CD14-positive monocyte (primary cell): ENCODE results near the gene SMARCB1. TPM values are rescaled to one million over a fixed set of nuclear protein-coding genes. Genes with fewer than 3 reads are reported as not detected.

Source experiments
- DNase-seq, 3 donors: peaks; one replicate each; pipeline ENCODE4 v3.0.0-alpha.2; 2011 to 2022
- H2AFZ ChIP-seq: 2 replicates; pipeline ENCODE4 v1.6.0; 2012; ENCODE audit warnings: mild to moderate bottlenecking, low read depth, low read length, inconsistent platforms; ENCODE audit not compliant: insufficient read depth, poor library complexity, severe bottlenecking
- H3K27ac ChIP-seq, 2 donors: 1 replicate in 1 of 2; 2 replicates in 1 of 2; pipeline ENCODE4 v1.5.1; 2012 to 2013; ENCODE audit warnings: low read length in 2 of 2, control low read depth in 1 of 2, inconsistent platforms in 1 of 2, low read depth in 1 of 2, mild to moderate bottlenecking in 1 of 2
- H3K27me3 ChIP-seq, 2 donors: one replicate each; pipeline versions ENCODE4 v1.6.0 to v1.6.1; 2011 to 2013; ENCODE audit warnings: low read length in 2 of 2; ENCODE audit not compliant: control insufficient read depth in 2 of 2, insufficient read depth in 2 of 2
- H3K36me3 ChIP-seq, 2 donors: replicated peaks in 1 of 2; 1 replicate in 1 of 2; 2 replicates in 1 of 2; pipeline versions ENCODE4 v1.5.1 to v1.6.1; 2012 to 2013; ENCODE audit warnings: low read length in 2 of 2, control low read depth in 1 of 2, inconsistent platforms in 1 of 2, mild to moderate bottlenecking in 1 of 2; ENCODE audit not compliant: insufficient read depth in 2 of 2, control insufficient read depth in 1 of 2
- H3K4me1 ChIP-seq, 2 donors: 1 replicate in 1 of 2; 2 replicates in 1 of 2; pipeline versions ENCODE4 v1.5.1 to v1.6.1; 2012 to 2013; ENCODE audit warnings: low read length in 2 of 2, control low read depth in 1 of 2, inconsistent platforms in 1 of 2, mild to moderate bottlenecking in 1 of 2, moderate library complexity in 1 of 2; ENCODE audit not compliant: insufficient read depth in 2 of 2, control insufficient read depth in 1 of 2
- H3K4me2 ChIP-seq: replicated peaks from 2 replicates; pipeline ENCODE3; 2012; ENCODE audit warnings: low read length, moderate library complexity, mild to moderate bottlenecking; ENCODE audit not compliant: poor library complexity, severe bottlenecking; ENCODE audit errors: extremely low read depth
- H3K4me3 ChIP-seq, 3 experiments: fragments of 200-600 bp in 1 of 3; sonication (generic) in 1 of 3; replicated peaks in 1 of 3; 1 replicate in 2 of 3; 2 replicates in 1 of 3; pipeline ENCODE4 v1.5.1; 2011 to 2013; ENCODE audit warnings: low read length in 3 of 3, mild to moderate bottlenecking in 3 of 3, control low read depth in 2 of 3, low read depth in 2 of 3, inconsistent platforms in 1 of 3, moderate library complexity in 1 of 3
- H3K79me2 ChIP-seq: 2 replicates; pipeline ENCODE4 v1.6.0; 2012; ENCODE audit warnings: mild to moderate bottlenecking, control low read depth, inconsistent platforms, low read length, moderate library complexity; ENCODE audit not compliant: insufficient read depth
- H3K9ac ChIP-seq: 2 replicates; pipeline ENCODE4 v1.6.0; 2017; ENCODE audit warnings: low read length, mild to moderate bottlenecking; ENCODE audit not compliant: insufficient read depth, poor library complexity, severe bottlenecking
- H3K9me3 ChIP-seq, 2 donors: replicated peaks in 1 of 2; 1 replicate in 1 of 2; 2 replicates in 1 of 2; pipeline versions ENCODE4 v1.5.1 to v1.6.1; 2012 to 2013; ENCODE audit warnings: low read length in 2 of 2, control low read depth in 1 of 2; ENCODE audit not compliant: control insufficient read depth in 1 of 2, insufficient read depth in 1 of 2
- H4K20me1 ChIP-seq: 2 replicates; pipeline ENCODE4 v1.6.0; 2012; ENCODE audit warnings: mild to moderate bottlenecking, low read length, control low read depth, moderate library complexity; ENCODE audit not compliant: insufficient read depth
- H3K27ac Mint-ChIP-seq, 7 donors: one replicate each; pipeline ENCODE4 v1.8.0; 2020; ENCODE audit warnings: mild to moderate bottlenecking in 7 of 7, mixed read lengths in 7 of 7, moderate library complexity in 6 of 7, inconsistent platforms in 2 of 7
- H3K27me3 Mint-ChIP-seq, 3 donors: one replicate each; pipeline ENCODE4 v1.8.0; 2021 to 2022; ENCODE audit warnings: low read depth in 3 of 3, mild to moderate bottlenecking in 3 of 3, mixed read lengths in 3 of 3, moderate library complexity in 3 of 3, inconsistent platforms in 1 of 3
- H3K36me3 Mint-ChIP-seq, 2 donors: one replicate each; pipeline ENCODE4 v1.8.0; 2020; ENCODE audit warnings: mixed read lengths in 2 of 2, inconsistent platforms in 1 of 2, mild to moderate bottlenecking in 1 of 2
- H3K4me1 Mint-ChIP-seq: one replicate; pipeline ENCODE4 v1.8.0; 2020; ENCODE audit warnings: mild to moderate bottlenecking, mixed read lengths
- H3K4me3 Mint-ChIP-seq, 2 donors: one replicate each; pipeline ENCODE4 v1.8.0; 2020; ENCODE audit warnings: mild to moderate bottlenecking in 2 of 2, mixed read lengths in 2 of 2, moderate library complexity in 1 of 2
- H3K9me3 Mint-ChIP-seq, 7 donors: one replicate each; pipeline ENCODE4 v1.8.0; 2020 to 2022; ENCODE audit warnings: mixed read lengths in 7 of 7, mild to moderate bottlenecking in 6 of 7, moderate library complexity in 6 of 7, inconsistent platforms in 2 of 7
- CTCF ChIP-seq: fragments of 200-600 bp; IDR thresholded peaks from one replicate; pipeline ENCODE4 v1.8.0; 2022; ENCODE audit warnings: antibody characterized with exemption, mild to moderate bottlenecking
- WGBS: methylation state at CpG from one replicate; pipeline ENCODE4 v1.1.5; 2013; ENCODE audit warnings: missing lambda C conversion rate; ENCODE audit not compliant: insufficient coverage; 5-methylcytosine and 5-hydroxymethylcytosine counted together
- intact Hi-C, 2 donors: fragments of 100-400 bp; cut with micrococcal nuclease; formaldehyde crosslinking; loops; one replicate each; pipeline versions ENCODE4 v1.15.0 to v1.15.1; 2023
- polyA plus RNA-seq, 3 donors: library from polyadenylated mRNA; depleted of rRNA in 1 of 3; unstranded in 2 of 3; stranded (reverse) in 1 of 3; fragments of 300-500 nt in 2 of 3; fragments of >200 nt in 1 of 3; fragmentation: Illumina TruSeq in 2 of 3; gene quantifications; 1 replicate in 2 of 3; 2 replicates in 1 of 3; pipeline ENCODE4 v1.2.3, GENCODE V29; 2012 to 2021

The SMARCB1 gene
- polyA plus RNA-seq, 3 donors: 30.3 to 71.8 (median 31.5) TPM

GRCh38 chr22:23764899-23765881 is 21.6 kb upstream of the SMARCB1 start:
- TF ChIP-seq CTCF: no peak
- Histone ChIP-seq H3K27ac (no peak overlapping the region), H3K4me2 (no peak overlapping the region), H3K79me2 (peaks cover 10% of the 10 kb centered on the region), H3K4me1 (peaks cover 32 to 46% of the 10 kb centered on the region in 2 donors), H3K27me3 (no peaks in the 10 kb centered on the region), H3K36me3 (peaks cover 0 to 15% of the 10 kb centered on the region in 2 donors), H2AFZ (no peak overlapping the region), H4K20me1 (no peaks in the 10 kb centered on the region), H3K9ac (no peak overlapping the region), H3K4me3 (no peak overlapping the region), H3K9me3 (no peaks in the 10 kb centered on the region)
- peaks cover 0 to 2% (median 0%) of the 10 kb centered on the region in 7 donors for H3K9me3 Mint-ChIP-seq
- peaks cover 47% of the 10 kb centered on the region for H3K4me1 Mint-ChIP-seq
- DNase-seq: no peak
- intact Hi-C loops: no loop called here
- WGBS: 100% methylated on average over 8 of the region's 9 CpGs
- H3K36me3 Mint-ChIP-seq: peaks cover 11 to 13% of the 10 kb centered on the region in 2 donors
- H3K27ac Mint-ChIP-seq: peak overlapping the region in 2 of 7 donors; percentile 49 to 77
- no peak overlapping the region for H3K4me3 Mint-ChIP-seq
- peaks cover 0 to 4% (median 2%) of the 10 kb centered on the region in 3 donors for H3K27me3 Mint-ChIP-seq

GRCh38 chr22:23767303-23767672 is 19.5 kb upstream of the SMARCB1 start:
- Mint-ChIP-seq H3K9me3 (peaks cover 0 to 2% (median 0%) of the 10 kb centered on the region in 7 donors), H3K27me3 (peaks cover 8 to 13% (median 10%) of the 10 kb centered on the region in 3 donors), H3K27ac (peak overlapping the region in 5 of 7 donors; percentile 21 to 88 (median 52)), H3K36me3 (peaks cover 11 to 13% of the 10 kb centered on the region in 2 donors), H3K4me3 (peak overlapping the region; percentile 85 to 90), H3K4me1 (peaks cover 44% of the 10 kb centered on the region)
- Histone ChIP-seq H3K79me2 (peaks cover 10% of the 10 kb centered on the region), H2AFZ (peak overlapping the region; percentile 96), H3K9ac (peak overlapping the region; percentile 86), H3K36me3 (peaks cover 0 to 15% of the 10 kb centered on the region in 2 donors), H3K9me3 (no peaks in the 10 kb centered on the region), H3K4me2 (peak overlapping the region; percentile 100), H3K4me1 (peaks cover 37 to 53% of the 10 kb centered on the region in 2 donors), H4K20me1 (no peaks in the 10 kb centered on the region), H3K27me3 (peaks cover 1 to 7% of the 10 kb centered on the region in 2 donors), H3K27ac (peak overlapping the region in 1 of 2 donors; percentile 85), H3K4me3 (peak overlapping the region; percentile 48 to 92 (median 71))
- no peak for TF ChIP-seq CTCF
- 23% methylated on average over 12 of the region's 27 CpGs for WGBS
- intact Hi-C loops: no loop called here
- DNase-seq: no peak
